Panc1 (cell line): Measurements from ENCODE around the gene WDR1. TPM values are rescaled to one million over a fixed set of nuclear protein-coding genes. Genes with fewer than 3 reads are reported as not detected.

Source experiments
- ATAC-seq: fragments of 200-7000 bp; cut with Tn5 transposase; 2 replicates; pipeline ENCODE4 v1.9.1; 2020; ENCODE audit warnings: mild to moderate bottlenecking, moderate library complexity
- BruUV-seq: library from RNA; stranded (reverse); fragments of 400-500 nt; replicated peaks from 2 replicates; lab custom pipeline; 2021; lab: Mats Ljungman, UMichigan
- CTCF ChIA-PET: fragments of 300-600 bp; sonication (Branson Sonifier 250); formaldehyde crosslinking; loops from one replicate; lab custom pipeline; 2022; ENCODE audit warnings: antibody characterized with exemption; lab: Charles Lee
- POLR2A ChIA-PET: fragments of 300-600 bp; sonication (Branson Sonifier 250); formaldehyde crosslinking; loops from one replicate; lab custom pipeline; 2022; ENCODE audit warnings: antibody characterized with exemption; lab: Charles Lee
- DNase-seq: peaks from one replicate; pipeline ENCODE4 v3.0.0-alpha.2; 2010; ENCODE audit warnings: low read depth, low spot score
- H3K27ac ChIP-seq: 2 replicates; pipeline ENCODE4 v1.5.1; 2011; ENCODE audit warnings: mild to moderate bottlenecking, low read length, inconsistent platforms
- H3K27me3 ChIP-seq: fragments of 200-500 bp; sonication (Bioruptor generic); 2 replicates; pipeline ENCODE4 v1.6.0; 2014; ENCODE audit warnings: low read length, inconsistent platforms; ENCODE audit not compliant: control insufficient read depth, insufficient read depth
- H3K36me3 ChIP-seq: fragments of 200-500 bp; sonication (Bioruptor generic); 2 replicates; pipeline ENCODE4 v1.5.1; 2014; ENCODE audit warnings: inconsistent platforms, mild to moderate bottlenecking, low read length, moderate library complexity; ENCODE audit not compliant: control insufficient read depth, insufficient read depth
- H3K4me1 ChIP-seq: 2 replicates; pipeline ENCODE4 v1.5.1; 2011; ENCODE audit warnings: inconsistent platforms, mild to moderate bottlenecking, low read length, moderate library complexity; ENCODE audit not compliant: control insufficient read depth, insufficient read depth
- H3K4me3 ChIP-seq, 2 experiments: 2 replicates each; pipeline ENCODE4 v1.5.1; 2011 to 2012; ENCODE audit warnings: low read depth in 2 of 2, low read length in 2 of 2, mild to moderate bottlenecking in 2 of 2, inconsistent platforms in 1 of 2, moderate library complexity in 1 of 2
- H3K9me3 ChIP-seq: fragments of 200-500 bp; sonication (Bioruptor generic); 2 replicates; pipeline ENCODE4 v1.5.1; 2014; ENCODE audit warnings: low read depth, mild to moderate bottlenecking, inconsistent platforms, low read length, moderate library complexity; ENCODE audit not compliant: control insufficient read depth, insufficient read depth
- POLR2AphosphoS5 ChIP-seq: IDR thresholded peaks from 2 replicates; pipeline ENCODE4 v1.6.1; 2012; ENCODE audit warnings: mild to moderate bottlenecking, low read depth, low read length, moderate library complexity
- SIN3A ChIP-seq: IDR thresholded peaks from 2 replicates; pipeline ENCODE4 v1.6.1; 2012; ENCODE audit warnings: low read depth, mild to moderate bottlenecking, low read length, moderate library complexity, borderline replicate concordance; ENCODE audit not compliant: insufficient read depth
- TCF7L2 ChIP-seq: IDR thresholded peaks from 2 replicates; pipeline ENCODE4 v1.6.1; 2011; ENCODE audit warnings: mild to moderate bottlenecking, low read depth, low read length, inconsistent platforms
- in situ Hi-C: cut with HindIII; loops from 2 replicates; pipeline ENCODE4 v1.10.0; 2016; ENCODE audit warnings: low sequenced_read_pairs, low pct_unique_long_range_greater_than_20kb
- intact Hi-C: fragments of 100-400 bp; cut with micrococcal nuclease; formaldehyde crosslinking; loops from one replicate; pipeline ENCODE4 v1.10.0; 2022; ENCODE audit not compliant: unreplicated experiment
- total RNA-seq: library from RNA; stranded (reverse); gene quantifications from one replicate; pipeline ENCODE4 v1.2.1, GENCODE V29; 2021; ENCODE audit not compliant: unreplicated experiment
- TF ChIP-seq, protein P1 (sequence below), 2 experiments: IDR thresholded peaks; 2 replicates each; pipeline ENCODE4 v1.6.1; 2011 to 2012; ENCODE audit warnings: low read depth in 2 of 2, control low read depth in 1 of 2, low read length in 1 of 2, mild to moderate bottlenecking in 1 of 2, moderate library complexity in 1 of 2; ENCODE audit not compliant: insufficient read depth in 1 of 2
- TF ChIP-seq, protein P2 (sequence below): fragments of 450-650 bp; IDR thresholded peaks from 2 replicates; pipeline ENCODE4 v1.5.1; 2017; ENCODE audit warnings: mild to moderate bottlenecking

WDR1 gene
- total RNA-seq, 1 experiment from 2014 or later, result 260 TPM

DNA sequence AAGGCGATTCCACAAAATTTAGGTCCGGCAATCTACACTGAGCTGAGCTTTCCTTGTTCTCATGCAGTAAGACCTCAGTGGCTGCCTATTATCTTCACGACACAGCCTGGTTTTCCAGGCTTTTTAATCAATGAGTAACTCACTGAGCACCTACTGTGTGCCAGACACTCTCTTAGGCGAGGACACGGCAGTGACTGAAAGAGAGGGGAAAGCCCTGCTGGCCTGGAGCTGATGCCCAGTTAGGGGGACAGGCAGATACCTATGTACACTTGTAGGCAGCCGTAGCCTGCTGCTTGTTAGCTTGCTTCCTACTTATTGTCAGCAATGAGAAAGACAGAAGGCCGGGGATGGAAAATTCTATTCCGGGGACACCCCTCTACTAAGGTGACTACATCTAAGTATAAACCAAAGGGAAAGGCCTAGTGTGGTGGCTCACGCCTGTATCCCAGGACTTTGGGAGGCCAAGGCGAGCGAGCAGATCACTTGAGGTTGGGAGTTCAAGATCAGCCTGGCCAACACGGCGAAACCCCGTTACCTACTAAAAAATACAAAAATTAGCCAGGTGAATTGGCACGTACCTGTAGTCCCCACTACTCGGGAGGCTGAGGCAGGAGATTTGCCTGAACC is 3.8 kb downstream of the WDR1 start:
- no peak for TF ChIP-seq TCF7L2
- TF ChIP-seq, protein P1, sequence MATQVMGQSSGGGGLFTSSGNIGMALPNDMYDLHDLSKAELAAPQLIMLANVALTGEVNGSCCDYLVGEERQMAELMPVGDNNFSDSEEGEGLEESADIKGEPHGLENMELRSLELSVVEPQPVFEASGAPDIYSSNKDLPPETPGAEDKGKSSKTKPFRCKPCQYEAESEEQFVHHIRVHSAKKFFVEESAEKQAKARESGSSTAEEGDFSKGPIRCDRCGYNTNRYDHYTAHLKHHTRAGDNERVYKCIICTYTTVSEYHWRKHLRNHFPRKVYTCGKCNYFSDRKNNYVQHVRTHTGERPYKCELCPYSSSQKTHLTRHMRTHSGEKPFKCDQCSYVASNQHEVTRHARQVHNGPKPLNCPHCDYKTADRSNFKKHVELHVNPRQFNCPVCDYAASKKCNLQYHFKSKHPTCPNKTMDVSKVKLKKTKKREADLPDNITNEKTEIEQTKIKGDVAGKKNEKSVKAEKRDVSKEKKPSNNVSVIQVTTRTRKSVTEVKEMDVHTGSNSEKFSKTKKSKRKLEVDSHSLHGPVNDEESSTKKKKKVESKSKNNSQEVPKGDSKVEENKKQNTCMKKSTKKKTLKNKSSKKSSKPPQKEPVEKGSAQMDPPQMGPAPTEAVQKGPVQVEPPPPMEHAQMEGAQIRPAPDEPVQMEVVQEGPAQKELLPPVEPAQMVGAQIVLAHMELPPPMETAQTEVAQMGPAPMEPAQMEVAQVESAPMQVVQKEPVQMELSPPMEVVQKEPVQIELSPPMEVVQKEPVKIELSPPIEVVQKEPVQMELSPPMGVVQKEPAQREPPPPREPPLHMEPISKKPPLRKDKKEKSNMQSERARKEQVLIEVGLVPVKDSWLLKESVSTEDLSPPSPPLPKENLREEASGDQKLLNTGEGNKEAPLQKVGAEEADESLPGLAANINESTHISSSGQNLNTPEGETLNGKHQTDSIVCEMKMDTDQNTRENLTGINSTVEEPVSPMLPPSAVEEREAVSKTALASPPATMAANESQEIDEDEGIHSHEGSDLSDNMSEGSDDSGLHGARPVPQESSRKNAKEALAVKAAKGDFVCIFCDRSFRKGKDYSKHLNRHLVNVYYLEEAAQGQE (IDR thresholded peaks at IDR 0.05; ENCODE audit: insufficient read depth in 1 of 2, low read depth in 2 of 2, low read length in 1 of 2), result no peak
- TF ChIP-seq, protein P2, sequence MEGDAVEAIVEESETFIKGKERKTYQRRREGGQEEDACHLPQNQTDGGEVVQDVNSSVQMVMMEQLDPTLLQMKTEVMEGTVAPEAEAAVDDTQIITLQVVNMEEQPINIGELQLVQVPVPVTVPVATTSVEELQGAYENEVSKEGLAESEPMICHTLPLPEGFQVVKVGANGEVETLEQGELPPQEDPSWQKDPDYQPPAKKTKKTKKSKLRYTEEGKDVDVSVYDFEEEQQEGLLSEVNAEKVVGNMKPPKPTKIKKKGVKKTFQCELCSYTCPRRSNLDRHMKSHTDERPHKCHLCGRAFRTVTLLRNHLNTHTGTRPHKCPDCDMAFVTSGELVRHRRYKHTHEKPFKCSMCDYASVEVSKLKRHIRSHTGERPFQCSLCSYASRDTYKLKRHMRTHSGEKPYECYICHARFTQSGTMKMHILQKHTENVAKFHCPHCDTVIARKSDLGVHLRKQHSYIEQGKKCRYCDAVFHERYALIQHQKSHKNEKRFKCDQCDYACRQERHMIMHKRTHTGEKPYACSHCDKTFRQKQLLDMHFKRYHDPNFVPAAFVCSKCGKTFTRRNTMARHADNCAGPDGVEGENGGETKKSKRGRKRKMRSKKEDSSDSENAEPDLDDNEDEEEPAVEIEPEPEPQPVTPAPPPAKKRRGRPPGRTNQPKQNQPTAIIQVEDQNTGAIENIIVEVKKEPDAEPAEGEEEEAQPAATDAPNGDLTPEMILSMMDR, result no peak
- no peak for TF ChIP-seq SIN3A
- no peak for TF ChIP-seq POLR2AphosphoS5
- no peaks in the 10 kb centered on the region for H3K27me3 ChIP-seq
- no peak for DNase-seq
- no TSS peak for BruUV-seq
- no peak overlapping the region for H3K4me3 ChIP-seq
- ATAC-seq, result no peak
- ChIA-PET CTCF (no interaction called here), POLR2A (no interaction called here)
- peaks cover 29% of the 10 kb centered on the region for H3K4me1 ChIP-seq
- H3K36me3 ChIP-seq, result peaks cover 10% of the 10 kb centered on the region
- in situ Hi-C loops, result no loop called here
- H3K9me3 ChIP-seq, result no peaks in the 10 kb centered on the region
- H3K27ac ChIP-seq, result no peak overlapping the region
- intact Hi-C loops, result no loop called here

DNA sequence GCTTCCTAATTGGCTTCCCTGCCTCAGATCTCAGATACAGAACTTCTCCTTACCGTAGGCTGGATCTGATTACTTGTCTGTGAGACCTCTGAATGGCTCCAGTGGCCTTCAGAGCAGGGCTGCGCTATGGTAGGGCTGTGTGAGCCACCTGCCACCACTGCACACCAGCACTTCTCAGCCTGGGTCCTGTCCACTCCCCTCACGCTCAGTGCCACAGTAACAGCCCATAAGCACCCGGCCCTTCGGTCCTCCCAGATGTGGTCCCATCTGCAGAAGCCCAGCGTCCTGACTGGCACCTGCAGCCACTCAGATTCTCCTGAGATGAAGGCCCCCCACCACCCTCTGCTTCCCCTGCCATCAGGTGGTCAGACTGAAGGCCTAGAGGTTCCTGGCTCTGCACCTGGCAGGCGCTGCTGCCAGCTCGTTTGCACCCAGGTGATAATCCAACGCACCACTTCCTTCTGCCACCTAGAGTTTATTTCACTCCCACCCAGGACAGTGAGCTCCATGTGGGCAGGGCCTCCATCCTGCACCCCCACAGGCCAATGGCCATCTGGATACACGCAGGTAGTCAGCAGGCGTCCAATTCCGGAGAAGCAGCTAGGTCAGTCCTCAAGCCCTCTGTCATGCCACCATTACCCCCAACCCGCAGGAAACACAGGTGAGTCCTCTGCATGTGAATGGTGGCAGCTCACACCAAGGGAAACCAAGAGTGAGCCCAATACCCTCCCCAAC is 5.4 kb downstream of the WDR1 start:
- CTCF ChIA-PET, result no interaction called here
- Histone ChIP-seq H3K27ac (no peak overlapping the region), H3K27me3 (no peaks in the 10 kb centered on the region), H3K36me3 (peaks cover 6% of the 10 kb centered on the region), H3K4me3 (no peak overlapping the region), H3K4me1 (peaks cover 39% of the 10 kb centered on the region), H3K9me3 (no peaks in the 10 kb centered on the region)
- DNase-seq, result no peak
- in situ Hi-C loops, result no loop called here
- intact Hi-C loops, result no loop called here
- BruUV-seq, result no TSS peak
- no peak for ATAC-seq
- POLR2A ChIA-PET, result no interaction called here
- TF ChIP-seq, protein P2, result no peak
